ENCODE results near the gene FOXN4.

- TF ChIP-seq ZHX1 (CRISPR knock-in tag; IDR thresholded peaks at IDR 0.05; ENCODE audit: low read depth) (no peak), MTA1 (CRISPR knock-in tag; IDR thresholded peaks at IDR 0.05; ENCODE audit: borderline replicate concordance) (no peak), GATAD2A (CRISPR knock-in tag; IDR thresholded peaks at IDR 0.05) (no peak), CTCF (CRISPR knock-in tag; IDR thresholded peaks at IDR 0.05) (0 out of 2 replicates have a peak, but pooled peaks have one; percentile 6), SKIL (CRISPR knock-in tag; IDR thresholded peaks at IDR 0.05; ENCODE audit: borderline replicate concordance) (no peak), JUN (CRISPR knock-in tag; IDR thresholded peaks at IDR 0.05) (no peak), TAF1 (CRISPR knock-in tag; IDR thresholded peaks at IDR 0.05) (no peak), ZNF652 (CRISPR knock-in tag; IDR thresholded peaks at IDR 0.05; ENCODE audit: borderline replicate concordance, low read depth) (no peak)
Observed at GRCh38 chr12:109252799-109253198, 56.3 kb downstream of the FOXN4 start.
